HG03457 (cell line): Measurements from ENCODE around the gene NCLN.
"Not testable (repeated sequence)": the region's sequence is repeated elsewhere in the genome, so short reads cannot be mapped to it uniquely, and the experiment has no call there.

Experiments
- ATAC-seq: cut with Tn5 transposase; IDR thresholded peaks from one replicate; pipeline ENCODE4 v1.9.1; 2021; ENCODE audit warnings: moderate number of reproducible peaks; ENCODE audit not compliant: unreplicated experiment

Gene NCLN

GRCh38 chr19:3196933-3197205, 11.1 kb downstream of the NCLN start:
- no peak for ATAC-seq

- no peak for ATAC-seq
These were observed 13.4 kb downstream of the NCLN start for GRCh38 chr19:3198901-3199700.

- ATAC-seq: no peak
These were observed 15.5 kb downstream of the NCLN start for GRCh38 chr19:3201072-3201700.

- no peak for ATAC-seq
These were observed 16.2 kb downstream of the NCLN start for GRCh38 chr19:3201911-3202310.

DNA sequence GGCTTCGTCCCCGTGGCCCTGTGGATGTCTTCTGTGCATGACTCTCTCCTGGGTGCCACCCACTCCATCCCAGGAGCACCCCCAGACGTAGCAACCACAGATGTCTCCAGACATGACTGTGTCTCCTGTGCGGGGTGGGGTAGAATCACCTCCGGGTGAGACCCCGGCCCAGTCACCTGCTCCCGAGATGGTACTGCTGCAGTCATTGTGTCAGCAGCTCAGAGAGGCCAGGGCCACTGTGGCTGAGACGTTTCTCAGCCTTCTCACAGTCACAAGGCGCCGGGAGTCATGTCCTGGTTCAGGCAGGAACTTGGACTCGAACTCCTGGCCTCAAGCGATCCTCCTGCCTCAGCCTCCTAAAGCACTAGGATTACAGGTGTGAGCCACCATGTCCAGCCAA, 16.6 kb downstream of the NCLN start:
- ATAC-seq: no peak

- not testable (repeated sequence) for ATAC-seq
These were observed 17.2 kb downstream of the NCLN start for GRCh38 chr19:3202895-3203294.

DNA sequence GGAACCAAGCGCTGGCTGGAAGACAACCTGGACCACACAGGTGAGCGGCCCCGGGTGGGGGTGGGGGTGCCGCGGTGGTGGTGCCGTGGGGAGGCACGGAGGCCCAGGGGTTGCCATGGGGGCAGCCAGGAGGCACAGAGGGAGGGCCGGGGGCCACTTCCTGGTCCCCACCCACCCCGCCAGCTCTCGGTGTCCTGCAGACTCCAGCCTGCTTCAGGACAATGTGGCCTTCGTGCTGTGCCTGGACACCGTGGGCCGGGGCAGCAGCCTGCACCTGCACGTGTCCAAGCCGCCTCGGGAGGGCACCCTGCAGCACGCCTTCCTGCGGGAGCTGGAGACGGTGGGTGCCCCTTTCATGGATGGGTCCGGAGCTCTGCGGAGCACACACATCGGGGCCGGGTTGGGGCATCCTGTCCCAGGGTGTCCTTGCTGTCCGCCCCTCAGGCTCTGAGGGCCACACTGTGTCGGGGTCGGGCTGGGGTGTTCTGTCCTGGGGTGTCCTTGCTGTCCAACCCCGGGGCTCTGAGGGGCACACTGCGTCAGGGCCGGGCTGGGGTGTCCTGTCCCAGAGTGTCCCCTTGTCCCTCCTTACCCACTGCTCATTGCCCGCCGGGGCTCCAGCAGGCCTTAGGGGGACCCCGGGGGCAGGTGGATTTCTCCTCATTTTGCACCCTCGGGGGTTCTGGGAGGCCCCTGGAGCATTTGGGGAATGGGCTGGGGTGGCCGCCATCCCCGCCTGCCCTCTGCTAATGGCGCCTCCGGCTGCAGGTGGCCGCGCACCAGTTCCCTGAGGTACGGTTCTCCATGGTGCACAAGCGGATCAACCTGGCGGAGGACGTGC, 18.3 kb downstream of the NCLN start:
- ATAC-seq: no peak

DNA sequence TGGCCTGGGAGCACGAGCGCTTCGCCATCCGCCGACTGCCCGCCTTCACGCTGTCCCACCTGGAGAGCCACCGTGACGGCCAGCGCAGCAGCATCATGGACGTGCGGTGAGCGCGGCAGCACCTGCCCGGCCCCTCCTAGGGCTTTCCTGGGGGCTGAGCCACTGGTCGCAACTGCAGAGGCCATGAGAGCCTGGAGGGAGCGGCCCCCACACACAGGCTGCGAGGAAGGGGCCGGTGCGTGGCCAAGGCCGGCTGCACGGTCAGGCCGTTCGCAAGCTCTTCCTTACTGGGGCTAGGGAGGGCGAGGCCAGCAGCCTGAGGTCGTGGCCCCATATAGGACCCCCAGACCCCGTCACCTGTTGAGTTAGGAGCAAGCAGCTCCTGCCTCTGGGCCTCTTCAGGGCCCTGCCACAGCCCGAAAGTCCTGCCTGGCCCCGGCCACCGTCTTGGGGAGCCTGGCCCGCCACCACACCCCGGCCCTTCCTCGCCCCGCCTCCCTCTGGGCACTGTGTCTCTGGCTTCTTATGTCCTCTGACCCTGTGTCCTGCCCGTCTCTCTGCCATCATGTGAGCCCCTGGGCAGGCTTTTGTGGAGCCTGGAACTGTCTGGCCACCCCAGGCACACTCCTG, 19.0 kb downstream of the NCLN start:
- ATAC-seq: no peak

DNA sequence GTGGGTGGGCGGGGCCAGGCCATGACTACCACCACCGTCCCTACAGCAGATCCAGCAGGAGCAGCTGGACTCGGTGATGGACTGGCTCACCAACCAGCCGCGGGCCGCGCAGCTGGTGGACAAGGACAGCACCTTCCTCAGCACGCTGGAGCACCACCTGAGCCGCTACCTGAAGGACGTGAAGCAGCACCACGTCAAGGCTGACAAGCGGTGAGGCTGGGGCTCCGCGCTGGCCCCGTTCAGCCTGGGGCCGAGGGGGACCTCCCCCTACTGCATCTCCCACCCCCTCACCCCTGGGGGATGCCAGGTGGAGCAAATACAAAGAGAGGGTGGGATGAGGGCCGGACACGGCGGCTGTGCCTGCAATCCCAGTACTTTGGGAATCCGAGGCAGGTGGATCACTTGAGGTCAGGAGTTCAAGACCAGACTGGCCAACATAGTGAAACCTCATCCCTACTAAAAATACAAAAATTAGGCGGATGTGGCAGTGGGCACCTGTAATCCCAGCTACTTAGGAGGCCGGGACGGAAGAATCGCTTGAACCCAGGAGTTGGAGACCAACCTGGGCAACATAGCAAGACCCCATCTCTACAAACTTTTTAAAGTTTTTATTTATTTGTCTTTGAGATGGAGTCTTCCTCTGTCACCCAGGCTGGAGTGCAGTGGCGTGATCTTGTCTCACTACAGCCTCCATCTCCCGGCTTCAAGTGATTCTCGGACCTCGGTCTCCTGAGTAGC, 20.7 kb downstream of the NCLN start:
- ATAC-seq: no peak

DNA sequence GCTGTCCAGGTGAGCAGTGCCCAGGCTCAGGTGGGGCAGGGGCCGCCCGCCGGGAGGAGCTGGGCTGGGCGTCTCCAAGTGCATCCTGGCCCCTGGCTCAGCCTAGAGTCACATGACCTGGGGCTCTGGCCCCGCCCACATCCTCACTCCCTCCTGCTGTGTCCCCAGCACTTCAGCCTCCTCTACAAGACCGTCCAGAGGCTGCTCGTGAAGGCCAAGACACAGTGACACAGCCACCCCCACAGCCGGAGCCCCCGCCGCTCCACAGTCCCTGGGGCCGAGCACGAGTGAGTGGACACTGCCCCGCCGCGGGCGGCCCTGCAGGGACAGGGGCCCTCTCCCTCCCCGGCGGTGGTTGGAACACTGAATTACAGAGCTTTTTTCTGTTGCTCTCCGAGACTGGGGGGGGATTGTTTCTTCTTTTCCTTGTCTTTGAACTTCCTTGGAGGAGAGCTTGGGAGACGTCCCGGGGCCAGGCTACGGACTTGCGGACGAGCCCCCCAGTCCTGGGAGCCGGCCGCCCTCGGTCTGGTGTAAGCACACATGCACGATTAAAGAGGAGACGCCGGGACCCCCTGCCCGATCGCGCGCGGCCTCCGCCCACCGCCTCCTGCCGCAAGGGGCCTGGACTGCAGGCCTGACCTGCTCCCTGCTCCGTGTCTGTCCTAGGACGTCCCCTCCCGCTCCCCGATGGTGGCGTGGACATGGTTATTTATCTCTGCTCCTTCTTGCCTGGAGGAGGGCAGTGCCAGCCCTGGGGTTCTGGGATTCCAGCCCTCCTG, 21.9 kb downstream of the NCLN start:
- no peak for ATAC-seq

DNA sequence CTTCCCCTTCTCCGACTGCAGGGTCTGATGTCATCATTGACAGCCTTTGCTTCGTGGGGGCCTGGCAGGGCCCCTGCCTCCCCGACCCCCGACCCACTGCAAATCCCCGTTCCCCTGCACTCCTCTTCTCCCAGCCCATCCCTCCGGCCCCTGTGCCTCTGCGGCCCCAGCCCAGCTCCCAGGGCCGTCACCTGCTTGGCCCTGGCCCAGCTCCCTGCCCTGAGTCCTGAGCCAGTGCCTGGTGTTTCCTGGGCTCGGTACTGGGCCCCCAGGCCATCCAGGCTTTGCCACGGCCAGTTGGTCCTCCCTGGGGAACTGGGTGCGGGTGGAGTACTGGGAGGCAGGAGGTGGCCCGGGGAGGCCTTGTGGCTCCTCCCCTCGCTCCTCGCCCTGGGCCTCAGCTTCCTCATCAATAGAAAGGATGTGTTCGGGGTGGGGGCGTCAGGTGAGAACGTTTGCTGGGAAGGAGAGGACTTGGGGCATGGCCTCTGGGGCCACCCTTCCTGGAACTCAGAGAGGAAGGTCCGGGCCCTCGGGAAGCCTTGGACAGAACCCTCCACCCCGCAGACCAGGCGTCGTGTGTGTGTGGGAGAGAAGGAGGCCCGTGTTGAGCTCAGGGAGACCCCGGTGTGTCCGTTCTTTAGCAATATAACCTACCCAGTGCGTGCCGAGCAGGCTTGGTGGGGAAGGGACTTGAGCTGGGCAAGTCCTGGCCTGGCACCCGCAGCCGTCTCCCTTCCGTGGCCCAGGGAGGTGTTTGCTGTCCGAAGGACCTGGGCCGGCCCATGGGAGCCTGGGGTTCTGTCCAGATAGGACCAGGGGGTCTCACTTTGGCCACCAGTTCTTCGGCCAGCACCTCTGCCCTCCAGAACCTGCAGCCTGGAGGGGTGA, 22.8 kb downstream of the NCLN start:
- ATAC-seq: no peak

DNA sequence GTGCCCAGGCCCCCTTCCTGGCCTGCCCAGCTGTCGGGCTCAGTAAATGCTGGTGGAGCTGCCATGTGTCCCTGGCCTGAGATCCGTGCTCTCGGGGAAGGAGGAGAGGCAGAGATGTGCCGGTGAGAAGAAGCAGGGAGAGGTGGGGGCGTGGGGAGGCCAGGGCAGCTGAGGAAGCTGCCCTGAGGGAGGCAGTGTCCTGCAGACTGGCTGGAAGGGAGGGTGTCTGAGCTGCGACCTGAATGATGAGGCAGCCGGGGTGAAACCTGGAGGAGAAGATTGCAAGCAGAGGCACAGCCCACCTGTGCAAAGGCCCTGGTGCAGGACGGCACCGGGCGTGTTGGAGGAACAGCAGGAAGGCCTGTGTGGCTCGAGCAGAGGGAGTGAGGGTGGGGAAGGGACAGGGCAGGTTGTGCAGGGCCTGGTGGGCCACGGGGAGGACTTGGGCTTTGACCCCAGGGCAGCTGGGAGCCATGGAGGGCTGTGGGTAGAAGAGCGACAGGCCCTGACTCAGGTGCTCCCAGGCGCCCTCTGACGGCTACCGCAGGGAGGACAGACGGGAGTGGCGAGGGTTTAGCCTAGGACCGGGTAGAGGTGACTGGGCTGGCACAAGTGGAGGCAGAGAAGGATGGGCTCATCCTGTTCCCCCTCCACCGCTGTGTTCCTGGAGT, 24.8 kb downstream of the NCLN start:
- no peak for ATAC-seq

GRCh38 chr19:3211191-3211590, 25.5 kb downstream of the NCLN start:
- no peak for ATAC-seq

DNA sequence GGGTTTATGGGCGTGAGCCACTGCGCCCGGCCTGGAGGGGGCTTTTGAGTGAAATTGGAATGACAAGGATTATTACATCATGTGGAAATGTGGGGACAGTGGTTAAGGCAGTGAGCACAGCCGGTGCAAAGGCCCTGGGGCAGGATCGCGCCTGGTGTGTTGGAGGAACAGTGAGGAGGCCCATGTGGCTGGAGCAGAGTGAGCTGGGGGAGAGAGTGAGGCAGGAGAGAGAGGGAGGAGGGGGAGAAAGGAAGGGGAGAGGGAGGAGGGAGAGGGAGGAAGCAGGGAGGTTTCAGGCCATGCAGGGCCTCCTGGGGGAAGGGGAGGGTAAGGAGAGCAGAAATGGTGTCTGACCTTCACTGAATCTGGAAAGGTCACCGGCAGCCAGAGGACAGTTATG, 27.4 kb downstream of the NCLN start:
- no peak for ATAC-seq

GRCh38 chr19:3216874-3217273, 31.1 kb downstream of the NCLN start:
- ATAC-seq: no peak

DNA sequence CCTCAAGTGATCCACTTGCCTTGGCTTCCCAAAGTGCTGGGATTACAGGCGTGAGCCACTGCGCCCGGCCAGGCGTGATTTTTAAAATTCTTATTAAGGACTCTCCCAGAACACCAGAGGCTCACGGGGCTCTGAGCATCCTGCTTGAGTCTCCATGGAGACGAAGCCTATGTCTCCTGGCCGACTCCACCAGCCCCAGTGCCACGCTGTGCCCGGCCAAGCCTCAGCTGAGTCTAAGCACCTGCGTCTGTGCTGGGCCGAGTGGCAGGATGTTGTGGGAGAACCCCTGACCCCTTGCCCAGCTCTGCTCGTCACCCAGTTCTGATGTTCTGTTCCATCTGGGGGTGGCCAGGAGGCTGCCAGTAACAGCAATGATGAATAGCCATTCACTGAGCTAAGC, 34.8 kb downstream of the NCLN start:
- no peak for ATAC-seq

GRCh38 chr19:3221576-3221975, 35.8 kb downstream of the NCLN start:
- not testable (repeated sequence) for ATAC-seq

DNA sequence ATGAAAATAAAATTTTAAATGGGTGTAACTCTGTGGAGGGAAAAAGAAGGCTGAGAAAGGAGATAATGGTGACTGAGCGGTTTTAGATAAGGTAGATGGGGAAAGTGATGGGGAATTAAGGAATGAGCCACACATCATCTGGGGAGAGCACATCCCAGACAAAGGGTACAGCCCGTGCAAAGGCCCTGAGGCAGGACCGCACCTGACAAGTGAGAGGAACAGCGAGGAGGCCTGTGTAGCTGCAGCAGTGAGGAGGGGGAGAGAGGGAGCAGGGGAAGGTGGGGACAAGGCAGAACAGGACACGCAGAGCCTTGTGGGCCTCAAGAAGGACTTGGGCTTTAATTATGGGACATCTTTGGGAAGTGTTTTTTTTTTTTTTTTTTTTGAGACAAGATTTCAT, 37.0 kb downstream of the NCLN start:
- ATAC-seq: no peak
